K562 (cell line): ENCODE data around the gene MARS1. TPM values are rescaled to one million over a fixed set of nuclear protein-coding genes. Genes with fewer than 3 reads are reported as not detected.

Source experiments
- BCLAF1 ChIP-seq, 2 experiments: fragments of 450-650 bp in 1 of 2; IDR thresholded peaks; 2 replicates each; pipeline ENCODE4 v1.6.1; 2011 to 2017; ENCODE audit warnings: low read depth in 2 of 2, antibody characterized with exemption in 1 of 2, borderline replicate concordance in 1 of 2, low read length in 1 of 2, mild to moderate bottlenecking in 1 of 2, mixed read lengths in 1 of 2; ENCODE audit not compliant: control insufficient read depth in 1 of 2
- E2F5 ChIP-seq: sonication (generic); formaldehyde crosslinking; IDR thresholded peaks from 2 replicates; pipeline ENCODE4 v1.8.0; 2022; ENCODE audit warnings: mild to moderate bottlenecking, missing genetic modification reagents
- FOXP4 ChIP-seq: sonication (generic); formaldehyde crosslinking; IDR thresholded peaks from 2 replicates; pipeline ENCODE4 v1.8.0; 2022; ENCODE audit warnings: mild to moderate bottlenecking, missing genetic modification reagents, borderline replicate concordance
- HMG20B ChIP-seq: fragments of 250-450 bp; sonication (Bioruptor Pico); IDR thresholded peaks from 2 replicates; pipeline ENCODE4 v1.5.0; 2021; ENCODE audit warnings: mild to moderate bottlenecking
- SMAD1 ChIP-seq: fragments of 150-350 bp; IDR thresholded peaks from 2 replicates; pipeline ENCODE4 v1.6.1; 2014; ENCODE audit warnings: low read length, low read depth; ENCODE audit not compliant: partially characterized antibody
- SRF ChIP-seq, 2 experiments: fragments of 250-450, 450-650 bp in 1 of 2; sonication (Bioruptor Pico) in 1 of 2; sonication (generic) in 1 of 2; formaldehyde crosslinking; IDR thresholded peaks; 2 replicates each; pipeline versions ENCODE4 v1.5.0 to v1.5.1; 2020 to 2022; ENCODE audit warnings: mild to moderate bottlenecking in 1 of 2, missing genetic modification reagents in 1 of 2
- ZNF655 ChIP-seq: fragments of 250-450 bp; sonication (Bioruptor Pico); IDR thresholded peaks from 2 replicates; pipeline ENCODE4 v1.5.0; 2021
- polyA plus RNA-seq, 8 experiments: library from polyadenylated mRNA; depleted of rRNA in 4 of 8; stranded (reverse) in 5 of 8; unstranded in 3 of 8; fragments of >200 nt; fragmentation: Nextera tagmentation in 2 of 8; fragmentation: Illumina TruSeq in 1 of 8; extraction: Ambion mirVana in 2 of 8; extraction: Trizol in 1 of 8; gene quantifications; 2 replicates each; pipeline versions ENCODE4 v1.2.1 to v1.2.3, GENCODE V29; 2011 to 2014; ENCODE audit warnings: inconsistent platforms in 1 of 8, missing spikeins in 1 of 8
- total RNA-seq, 7 experiments: library from RNA; depleted of rRNA in 6 of 7; stranded (reverse); fragments of >200 nt in 6 of 7; fragmentation: Illumina TruSeq in 2 of 7; extraction: Trizol in 2 of 7; gene quantifications; 2 replicates each; pipeline versions ENCODE4 v1.2.1 to v1.2.3, GENCODE V29; 2011 to 2021; ENCODE audit warnings: low replicate concordance in 1 of 7

MARS1 gene
- total and polyA plus RNA-seq, 9 of the 15 experiments (the other 6 are each of a cell fraction or from before 2014, with no cell fraction given), result 117 to 382 (median 220) TPM

- no peak for TF ChIP-seq HMG20B (CRISPR knock-in tag)
- TF ChIP-seq BCLAF1 (IDR thresholded peaks at IDR 0.05; ENCODE audit: borderline replicate concordance in 1 of 2, control insufficient read depth in 1 of 2, low read depth in 2 of 2, low read length in 1 of 2), result no peak
- TF ChIP-seq SRF (CRISPR knock-in tag; IDR thresholded peaks at IDR 0.05), result no peak
- TF ChIP-seq SMAD1, result no peak
- no peak for TF ChIP-seq E2F5 (CRISPR knock-in tag)
- TF ChIP-seq FOXP4, result no peak
- TF ChIP-seq ZNF655 (CRISPR knock-in tag), result no peak
Observed at GRCh38 chr12:57467915-57468314, 20.0 kb upstream of the MARS1 start (continued).
